ENCODE measurements around the gene PACSIN3.

Gene PACSIN3

GRCh38 chr11:47186076-47186699 lies at the start of gene PACSIN3:
TSS of gene PACSIN3 (minus strand) at chr11:47186434. CDS start at chr11:47182727, 3,707 bp downstream.
- TF ChIP-seq POLR2A (IDR thresholded peaks at IDR 0.05; ENCODE audit: low read length) (no peak), GATA1 (IDR thresholded peaks at IDR 0.05; ENCODE audit: low read depth, low read length) (no peak)
- DNase-seq: peak; percentile 35 to 48

GRCh38 chr11:47235163-47235562 lies 48.9 kb upstream of the PACSIN3 start:
- DNase-seq: no peak
- TF ChIP-seq GATA1 (IDR thresholded peaks at IDR 0.05; ENCODE audit: low read depth, low read length) (no peak), POLR2A (IDR thresholded peaks at IDR 0.05; ENCODE audit: low read length) (no peak)

GRCh38 chr11:47234669-47235100 lies 48.5 kb upstream of the PACSIN3 start:
- TF ChIP-seq POLR2A (IDR thresholded peaks at IDR 0.05; ENCODE audit: low read length): no peak
- TF ChIP-seq GATA1 (IDR thresholded peaks at IDR 0.05; ENCODE audit: low read depth, low read length): no peak
- no peak for DNase-seq

GRCh38 chr11:47233989-47234668 lies 47.9 kb upstream of the PACSIN3 start:
- peak; percentile 9 for TF ChIP-seq POLR2A (IDR thresholded peaks at IDR 0.05; ENCODE audit: low read length)
- TF ChIP-seq GATA1 (IDR thresholded peaks at IDR 0.05; ENCODE audit: low read depth, low read length): no peak
- peak; percentile 26 to 29 for DNase-seq

GRCh38 chr11:47233051-47233450 lies 46.8 kb upstream of the PACSIN3 start:
- DNase-seq: no peak
- TF ChIP-seq GATA1 (IDR thresholded peaks at IDR 0.05; ENCODE audit: low read depth, low read length) (no peak), POLR2A (IDR thresholded peaks at IDR 0.05; ENCODE audit: low read length) (no peak)

- DNase-seq: no peak
- TF ChIP-seq GATA1 (IDR thresholded peaks at IDR 0.05; ENCODE audit: low read depth, low read length): no peak
Measured at GRCh38 chr11:47229161-47229560, 42.9 kb upstream of the PACSIN3 start.

GRCh38 chr11:47225552-47226400 lies 39.5 kb upstream of the PACSIN3 start:
- DNase-seq: no peak

GRCh38 chr11:47222696-47223095 lies 36.5 kb upstream of the PACSIN3 start:
- TF ChIP-seq POLR2A (IDR thresholded peaks at IDR 0.05; ENCODE audit: low read length) (no peak), GATA1 (IDR thresholded peaks at IDR 0.05; ENCODE audit: low read depth, low read length) (no peak)

More at GRCh38 chr11:47225552-47226400, 39.5 kb upstream of the PACSIN3 start:
- TF ChIP-seq GATA1 (IDR thresholded peaks at IDR 0.05; ENCODE audit: low read depth, low read length): no peak
- TF ChIP-seq POLR2A (IDR thresholded peaks at IDR 0.05; ENCODE audit: low read length): no peak

GRCh38 chr11:47220401-47220821 lies 34.2 kb upstream of the PACSIN3 start:
- TF ChIP-seq POLR2A (IDR thresholded peaks at IDR 0.05; ENCODE audit: low read length) (no peak), GATA1 (IDR thresholded peaks at IDR 0.05; ENCODE audit: low read depth, low read length) (no peak)
- peak in 1 of 2 experiments; percentile 31 for DNase-seq

More at GRCh38 chr11:47222696-47223095, 36.5 kb upstream of the PACSIN3 start:
- no peak for DNase-seq

GRCh38 chr11:47216121-47216798 lies 30.0 kb upstream of the PACSIN3 start:
- TF ChIP-seq POLR2A (IDR thresholded peaks at IDR 0.05; ENCODE audit: low read length) (peak; percentile 70), GATA1 (IDR thresholded peaks at IDR 0.05; ENCODE audit: low read depth, low read length) (no peak)
- peak; percentile 64 to 80 for DNase-seq

- TF ChIP-seq POLR2A (IDR thresholded peaks at IDR 0.05; ENCODE audit: low read length) (no peak), GATA1 (IDR thresholded peaks at IDR 0.05; ENCODE audit: low read depth, low read length) (no peak)
- no peak for DNase-seq
Measured at GRCh38 chr11:47215366-47215910, 29.2 kb upstream of the PACSIN3 start.

- TF ChIP-seq POLR2A (IDR thresholded peaks at IDR 0.05; ENCODE audit: low read length) (peak; percentile 93), GATA1 (IDR thresholded peaks at IDR 0.05; ENCODE audit: low read depth, low read length) (no peak)
- peak; percentile 92 for DNase-seq
Measured at GRCh38 chr11:47213950-47214565, 27.8 kb upstream of the PACSIN3 start.

- no peak for TF ChIP-seq GATA1 (IDR thresholded peaks at IDR 0.05; ENCODE audit: low read depth, low read length)
- no peak for TF ChIP-seq POLR2A (IDR thresholded peaks at IDR 0.05; ENCODE audit: low read length)
- no peak for DNase-seq
Measured at GRCh38 chr11:47212938-47213337, 26.7 kb upstream of the PACSIN3 start.

All from erythroblast (primary cell).